Caco-2 (cell line): ENCODE data around the gene KIAA0513. TPM values are rescaled to one million over a fixed set of nuclear protein-coding genes. Genes with fewer than 3 reads are reported as not detected.

ENCODE experiments used
- BruUV-seq: library from RNA; stranded (reverse); fragments of 400-500 nt; replicated peaks from 2 replicates; lab custom pipeline; 2021; lab: Mats Ljungman, UMichigan
- CTCF ChIA-PET: fragments of 300-600 bp; sonication (Branson Sonifier 250); formaldehyde crosslinking; loops from one replicate; lab custom pipeline; 2022; ENCODE audit warnings: antibody characterized with exemption; lab: Charles Lee
- POLR2A ChIA-PET: fragments of 300-600 bp; sonication (Branson Sonifier 250); formaldehyde crosslinking; loops from one replicate; lab custom pipeline; 2022; ENCODE audit warnings: antibody characterized with exemption; lab: Charles Lee
- DNase-seq, 2 experiments: peaks; one replicate each; pipeline versions ENCODE4 v3.0.0 to v3.0.0-alpha.2; 2020 to 2022
- H3K27me3 ChIP-seq: replicated peaks from 2 replicates; pipeline ENCODE4 v1.6.0; 2011; ENCODE audit warnings: low read length; ENCODE audit not compliant: control insufficient read depth, insufficient read depth
- H3K36me3 ChIP-seq: 2 replicates; pipeline ENCODE4 v1.5.1; 2011; ENCODE audit warnings: low read length; ENCODE audit not compliant: control insufficient read depth, insufficient read depth
- H3K4me1 ChIP-seq: fragments of 250-450 bp; sonication (Bioruptor Pico); 2 replicates; pipeline ENCODE4 v1.5.1; 2020; ENCODE audit warnings: mild to moderate bottlenecking
- H3K4me3 ChIP-seq: 2 replicates; pipeline ENCODE4 v1.5.1; 2011; ENCODE audit warnings: low read depth, mild to moderate bottlenecking, control low read depth, low read length
- H3K9me3 ChIP-seq: fragments of 250-450 bp; sonication (Bioruptor Pico); 2 replicates; pipeline ENCODE4 v1.5.1; 2020; ENCODE audit warnings: mild to moderate bottlenecking, moderate library complexity
- H3K27ac Mint-ChIP-seq: one replicate; pipeline ENCODE4 v1.8.0; 2022; ENCODE audit warnings: mixed read lengths; ENCODE audit not compliant: unreplicated experiment
- H3K27me3 Mint-ChIP-seq: one replicate; pipeline ENCODE4 v1.8.0; 2022; ENCODE audit warnings: mixed read lengths; ENCODE audit not compliant: insufficient read depth, unreplicated experiment
- H3K36me3 Mint-ChIP-seq: one replicate; pipeline ENCODE4 v1.8.0; 2022; ENCODE audit warnings: mild to moderate bottlenecking, mixed read lengths; ENCODE audit not compliant: insufficient read depth, unreplicated experiment
- H3K4me1 Mint-ChIP-seq: one replicate; pipeline ENCODE4 v1.8.0; 2022; ENCODE audit warnings: low read depth, mixed read lengths; ENCODE audit not compliant: unreplicated experiment
- H3K4me3 Mint-ChIP-seq: one replicate; pipeline ENCODE4 v1.8.0; 2022; ENCODE audit warnings: mild to moderate bottlenecking, moderate library complexity, mixed read lengths; ENCODE audit not compliant: unreplicated experiment
- H3K9me3 Mint-ChIP-seq: one replicate; pipeline ENCODE4 v1.8.0; 2022; ENCODE audit warnings: mixed read lengths; ENCODE audit not compliant: unreplicated experiment
- CTCF ChIP-seq, 2 experiments: fragments of 200-600 bp in 1 of 2; IDR thresholded peaks; 1 replicate in 1 of 2; 2 replicates in 1 of 2; pipeline versions ENCODE4 v1.5.1 to v1.8.0; 2011 to 2022; ENCODE audit warnings: antibody characterized with exemption in 1 of 2, control low read depth in 1 of 2, inconsistent platforms in 1 of 2, low read depth in 1 of 2, low read length in 1 of 2, mild to moderate bottlenecking in 1 of 2, moderate library complexity in 1 of 2; ENCODE audit not compliant: insufficient read depth in 1 of 2, severe bottlenecking in 1 of 2, unreplicated experiment in 1 of 2
- intact Hi-C: fragments of 100-400 bp; cut with micrococcal nuclease; formaldehyde crosslinking; loops from one replicate; pipeline ENCODE4 v1.10.0; 2022; ENCODE audit not compliant: unreplicated experiment
- total RNA-seq: library from RNA; stranded (reverse); gene quantifications from 2 replicates; pipeline ENCODE4 v1.2.3, GENCODE V29; 2022

KIAA0513 gene
- total RNA-seq, 1 experiment from 2014 or later = 7.9 TPM

- POLR2A ChIA-PET = interaction anchor here (0.6 kb wide), 1 partner anchor 113 kb away, joined by 3 read pairs; no protein-coding TSS in a partner anchor
- TF ChIP-seq CTCF (IDR thresholded peaks at IDR 0.05; ENCODE audit: insufficient read depth in 1 of 2, low read depth in 1 of 2, low read length in 1 of 2, severe bottlenecking in 1 of 2, unreplicated experiment in 1 of 2) = no peak
- Mint-ChIP-seq H3K4me1 (peaks cover 9% of the 10 kb centered on the region), H3K27ac (no peak overlapping the region), H3K36me3 (no peaks in the 10 kb centered on the region), H3K9me3 (no peaks in the 10 kb centered on the region), H3K27me3 (no peaks in the 10 kb centered on the region), H3K4me3 (no peak overlapping the region)
- H3K4me1 ChIP-seq = 0 out of 2 replicates have a peak, but pooled peaks cover 4% of the 10 kb centered on the region
- DNase-seq = no peak
- BruUV-seq = no TSS peak
- H3K27me3 ChIP-seq = no peaks in the 10 kb centered on the region
- H3K4me3 ChIP-seq = no peak overlapping the region
- H3K9me3 ChIP-seq = no peaks in the 10 kb centered on the region
- CTCF ChIA-PET = no interaction called here
- no peaks in the 10 kb centered on the region for H3K36me3 ChIP-seq
- intact Hi-C loops = no loop called here
Measured at GRCh38 chr16:85049706-85050305, 22.2 kb downstream of the KIAA0513 start.

GRCh38 chr16:85051067-85051581, 23.5 kb downstream of the KIAA0513 start:
- Histone ChIP-seq H3K4me1 (0 out of 2 replicates have a peak, but pooled peaks cover 4% of the 10 kb centered on the region), H3K4me3 (no peak overlapping the region), H3K36me3 (no peaks in the 10 kb centered on the region), H3K27me3 (no peaks in the 10 kb centered on the region), H3K9me3 (no peaks in the 10 kb centered on the region)
- ChIA-PET CTCF (interaction anchor here (0.6 to 0.7 kb wide), 2 partner anchors 24 to 296 kb away, joined by 3 read pairs; partner anchors contain the start of gene KIAA0513), POLR2A (no interaction called here)
- H3K27me3 Mint-ChIP-seq = no peaks in the 10 kb centered on the region
- no peak for TF ChIP-seq CTCF (IDR thresholded peaks at IDR 0.05; ENCODE audit: insufficient read depth in 1 of 2, low read depth in 1 of 2, low read length in 1 of 2, severe bottlenecking in 1 of 2, unreplicated experiment in 1 of 2)
- no peaks in the 10 kb centered on the region for H3K36me3 Mint-ChIP-seq
- no peaks in the 10 kb centered on the region for H3K9me3 Mint-ChIP-seq
- no TSS peak for BruUV-seq
- no peak for DNase-seq
- no peak overlapping the region for H3K27ac Mint-ChIP-seq
- peaks cover 15% of the 10 kb centered on the region for H3K4me1 Mint-ChIP-seq
- H3K4me3 Mint-ChIP-seq = no peak overlapping the region
- intact Hi-C loops = no loop called here

GRCh38 chr16:85051683-85052082, 24.1 kb downstream of the KIAA0513 start:
- Mint-ChIP-seq H3K9me3 (no peaks in the 10 kb centered on the region), H3K27ac (no peak overlapping the region), H3K4me3 (no peak overlapping the region), H3K36me3 (no peaks in the 10 kb centered on the region), H3K27me3 (no peaks in the 10 kb centered on the region), H3K4me1 (peaks cover 14% of the 10 kb centered on the region)
- Histone ChIP-seq H3K36me3 (no peaks in the 10 kb centered on the region), H3K9me3 (no peaks in the 10 kb centered on the region), H3K4me1 (0 out of 2 replicates have a peak, but pooled peaks cover 4% of the 10 kb centered on the region), H3K27me3 (no peaks in the 10 kb centered on the region), H3K4me3 (no peak overlapping the region)
- intact Hi-C loops = no loop called here
- POLR2A ChIA-PET = no interaction called here
- BruUV-seq = no TSS peak
- no peak for DNase-seq
- TF ChIP-seq CTCF (IDR thresholded peaks at IDR 0.05; ENCODE audit: insufficient read depth in 1 of 2, low read depth in 1 of 2, low read length in 1 of 2, severe bottlenecking in 1 of 2, unreplicated experiment in 1 of 2) = no peak
- CTCF ChIA-PET = interaction anchor here (0.7 kb wide), 1 partner anchor 297 kb away, joined by 3 read pairs; no protein-coding TSS in a partner anchor
